Measurements from ENCODE around the gene RTBDN. TPM values are rescaled to one million over a fixed set of nuclear protein-coding genes. Genes with fewer than 3 reads are reported as not detected.

The RTBDN gene
- total RNA-seq, 4 donors from 2014 or later, result not detected

- H3K27me3 ChIP-seq, result no peaks in the 10 kb centered on the region
- intact Hi-C loops (cut with DNase I; ENCODE audit: low total_unique reads), result loop anchor here (2.0 kb wide), 1 partner anchor 15 kb away; no protein-coding TSS in a partner anchor
- peak overlapping the region; percentile 98 to 100 for H3K27ac ChIP-seq
- H3K4me3 ChIP-seq, result peak overlapping the region; percentile 84 to 87
- no peaks in the 10 kb centered on the region for H3K36me3 ChIP-seq
- H3K9me3 ChIP-seq, result no peaks in the 10 kb centered on the region
- peaks cover 0 to 10% of the 10 kb centered on the region in 2 donors for H3K4me1 ChIP-seq
- peak; percentile 59 to 61 for DNase-seq
- TF ChIP-seq POLR2A (IDR thresholded peaks at IDR 0.05) (peak in 1 of 2 donors; percentile 35), CTCF (IDR thresholded peaks at IDR 0.05) (peak in 1 of 4 experiments; percentile 14)
Observed at GRCh38 chr19:12792051-12792852, 42.1 kb downstream of the RTBDN start.

- Histone ChIP-seq H3K27ac (peak within 1 kb of the TSS; percentile 98 to 100), H3K4me1 (peaks cover 0 to 10% of the 10 kb centered on the region in 2 donors), H3K9me3 (no peaks in the 10 kb centered on the region), H3K4me3 (peak within 1 kb of the TSS; percentile 84 to 87), H3K27me3 (no peaks in the 10 kb centered on the region), H3K36me3 (no peaks in the 10 kb centered on the region)
- intact Hi-C loops (cut with DNase I; ENCODE audit: low total_unique reads), result loop anchor here (2.0 kb wide), 1 partner anchor 15 kb away; no protein-coding TSS in a partner anchor
- TF ChIP-seq POLR2A (IDR thresholded peaks at IDR 0.05) (peak; percentile 100), CTCF (IDR thresholded peaks at IDR 0.05) (peak in 1 of 4 experiments; percentile 19)
- DNase-seq, result peak; percentile 97
Observed at GRCh38 chr19:12791345-12792050, 42.9 kb downstream of the RTBDN start, which contains the start of gene JUNB. TSS of gene JUNB (plus strand) at chr19:12791486. CDS start at chr19:12791772, 286 bp downstream.

GRCh38 chr19:12790628-12791344 is 43.6 kb downstream of the RTBDN start:
- H3K4me3 ChIP-seq, result peak overlapping the region; percentile 84 to 87
- H3K9me3 ChIP-seq, result no peaks in the 10 kb centered on the region
- H3K27ac ChIP-seq, result peak overlapping the region; percentile 98 to 100
- intact Hi-C loops (cut with DNase I; ENCODE audit: low total_unique reads), result no loop called here
- DNase-seq, result peak in 1 of 2 donors; percentile 46
- no peaks in the 10 kb centered on the region for H3K36me3 ChIP-seq
- peaks cover 0 to 10% of the 10 kb centered on the region in 2 donors for H3K4me1 ChIP-seq
- TF ChIP-seq CTCF (IDR thresholded peaks at IDR 0.05), result no peak
- no peak for TF ChIP-seq POLR2A (IDR thresholded peaks at IDR 0.05)
- no peaks in the 10 kb centered on the region for H3K27me3 ChIP-seq

GRCh38 chr19:12789904-12790619 is 44.3 kb downstream of the RTBDN start:
- no peaks in the 10 kb centered on the region for H3K36me3 ChIP-seq
- H3K27ac ChIP-seq, result peak overlapping the region; percentile 98 to 100
- DNase-seq, result peak; percentile 97 to 98
- H3K4me3 ChIP-seq, result peak overlapping the region; percentile 84 to 87
- no peaks in the 10 kb centered on the region for H3K27me3 ChIP-seq
- TF ChIP-seq CTCF (IDR thresholded peaks at IDR 0.05) (peak in 1 of 4 experiments; percentile 18), POLR2A (IDR thresholded peaks at IDR 0.05) (peak; percentile 92 to 94)
- no peaks in the 10 kb centered on the region for H3K9me3 ChIP-seq
- intact Hi-C loops (cut with DNase I; ENCODE audit: low total_unique reads), result no loop called here
- peaks cover 0 to 10% of the 10 kb centered on the region in 2 donors for H3K4me1 ChIP-seq
